Testis (tissue), 3 donors: ENCODE results near the gene P2RY14. TPM values are rescaled to one million over a fixed set of nuclear protein-coding genes. Genes with fewer than 3 reads are reported as not detected.

Experiments used
- DNase-seq: peaks from one replicate; pipeline ENCODE4 v3.0.0-alpha.2; 2019
- H3K27ac ChIP-seq, 2 donors: fragments of 200-600 bp; sonication (generic); one replicate each; pipeline ENCODE4 v1.5.1; 2019
- H3K27me3 ChIP-seq: fragments of 200-600 bp; sonication (generic); one replicate; pipeline ENCODE4 v1.5.1; 2019
- H3K36me3 ChIP-seq: fragments of 200-600 bp; sonication (generic); one replicate; pipeline ENCODE4 v1.5.1; 2017; ENCODE audit warnings: low read depth; ENCODE audit errors: missing control alignments
- H3K4me1 ChIP-seq: fragments of 200-600 bp; sonication (generic); one replicate; pipeline ENCODE4 v1.5.1; 2019
- H3K4me3 ChIP-seq, 2 donors: fragments of 200-600 bp; sonication (generic); one replicate each; pipeline ENCODE4 v1.5.1; 2017 to 2019
- H3K9me3 ChIP-seq: fragments of 200-600 bp; sonication (generic); one replicate; pipeline ENCODE4 v1.5.1; 2017
- CTCF ChIP-seq, 3 experiments: fragments of 450-650 bp in 2 of 3; fragments of 200-600 bp in 1 of 3; sonication (generic) in 1 of 3; IDR thresholded peaks; one replicate each; pipeline ENCODE4 v1.5.1; 2016 to 2019; ENCODE audit warnings: antibody characterized with exemption in 3 of 3, mild to moderate bottlenecking in 2 of 3, moderate library complexity in 1 of 3
- POLR2A ChIP-seq: fragments of 450-650 bp; IDR thresholded peaks from one replicate; pipeline ENCODE4 v1.6.1; 2017; ENCODE audit warnings: antibody characterized with exemption, mild to moderate bottlenecking, moderate library complexity
- WGBS, 2 donors: methylation state at CpG; one replicate each; pipeline ENCODE4 v1.1.5; 2018; 5-methylcytosine and 5-hydroxymethylcytosine counted together
- intact Hi-C: fragments of 100-400 bp; cut with DNase I; formaldehyde crosslinking; loops from one replicate; pipeline ENCODE4 v1.15.1; 2023; ENCODE audit warnings: low total_unique reads
- polyA plus RNA-seq: library from polyadenylated mRNA; stranded (reverse); fragments of 350-450 nt; fragmentation: Illumina TruSeq; extraction: RNeasy Lipid Tissue Mini Kit (QIAGEN cat#74804); gene quantifications from one replicate; pipeline ENCODE4 v1.2.3, GENCODE V29; 2014; ENCODE audit warnings: low read depth, low replicate concordance; ENCODE audit not compliant: insufficient read depth
- small RNA-seq, 2 donors: library from RNA; depleted of rRNA; stranded (forward); fragments of <200 nt; gene quantifications; one replicate each; pipeline ENCODE3, GENCODE V24; 2016
- total RNA-seq, 2 donors: library from RNA; depleted of rRNA; stranded (reverse); fragments of >200 nt; gene quantifications; one replicate each; pipeline ENCODE4 v1.2.3, GENCODE V29; 2016

The P2RY14 gene
- total and polyA plus RNA-seq, 3 donors from 2014 or later: 0.47 to 0.79 (median 0.50) TPM

- no peak for DNase-seq
- TF ChIP-seq CTCF (IDR thresholded peaks at IDR 0.05): no peak
- no peak for TF ChIP-seq POLR2A
- no peaks in the 10 kb centered on the region for H3K27me3 ChIP-seq
- no peaks in the 10 kb centered on the region for H3K4me1 ChIP-seq
- no peaks in the 10 kb centered on the region for H3K36me3 ChIP-seq
- no peak overlapping the region for H3K4me3 ChIP-seq
- WGBS, 2 donors: 91 to 94% methylated on average over 3 of the region's 3 CpGs
- intact Hi-C loops: no loop called here
- H3K9me3 ChIP-seq: no peaks in the 10 kb centered on the region
- H3K27ac ChIP-seq: no peak overlapping the region
Observed at GRCh38 chr3:151166161-151166560, 112.2 kb downstream of the P2RY14 start.

GRCh38 chr3:151165226-151165625, 113.1 kb downstream of the P2RY14 start:
- no peak for DNase-seq
- H3K27ac ChIP-seq: no peak overlapping the region
- 70 to 76% methylated on average over 7 of the region's 7 CpGs for WGBS, 2 donors
- no peaks in the 10 kb centered on the region for H3K36me3 ChIP-seq
- no peak for TF ChIP-seq POLR2A
- no peak for TF ChIP-seq CTCF (IDR thresholded peaks at IDR 0.05)
- no peaks in the 10 kb centered on the region for H3K9me3 ChIP-seq
- H3K4me1 ChIP-seq: no peaks in the 10 kb centered on the region
- no peaks in the 10 kb centered on the region for H3K27me3 ChIP-seq
- intact Hi-C loops: no loop called here
- H3K4me3 ChIP-seq: no peak overlapping the region

Small RNA genes within 50 kb of the gene (small RNA-seq; reads per million reads assigned to genes)
- 1.5 to 1.7 reads per million in 2 donors for gene RNA5SP145

Other genes starting within 250 kb of the P2RY14 start
- gene MED12L, start 192.9 kb downstream of the P2RY14 start, total RNA-seq: 10 to 100 TPM; 10.3 to 18.5 TPM
- gene MED12L, start 192.9 kb downstream of the P2RY14 start, polyA plus RNA-seq: 10.4 TPM
- under 1 TPM in 1 of 2 donors, not detected in 1; 0.62 TPM for gene GPR171, start 75.3 kb downstream of the P2RY14 start, total RNA-seq
- gene GPR171, start 75.3 kb downstream of the P2RY14 start, polyA plus RNA-seq: 0.22 TPM
- not detected for gene GPR87, start 38.3 kb upstream of the P2RY14 start, total RNA-seq
- gene GPR87, start 38.3 kb upstream of the P2RY14 start, polyA plus RNA-seq: not detected
- under 1 TPM in 1 of 2 donors, not detected in 1; 0.31 TPM for gene P2RY13, start 51.0 kb upstream of the P2RY14 start, total RNA-seq
- gene P2RY13, start 51.0 kb upstream of the P2RY14 start, polyA plus RNA-seq: 1.7 TPM
- not detected for gene P2RY12, start 106.2 kb upstream of the P2RY14 start, total RNA-seq
- 0.47 TPM for gene P2RY12, start 106.2 kb upstream of the P2RY14 start, polyA plus RNA-seq
- 10 to 100 TPM in 1 of 2 donors, 1 to 10 TPM in 1; 5.6 to 12.3 TPM for gene IGSF10, start 182.5 kb upstream of the P2RY14 start, total RNA-seq
- gene IGSF10, start 182.5 kb upstream of the P2RY14 start, polyA plus RNA-seq: 26.1 TPM